Measurements from ENCODE around the gene ODF4.

ODF4 gene

GRCh38 chr17:8382052-8382879 lies 42.6 kb downstream of the ODF4 start:
- no peak for DNase-seq (ENCODE audit: low spot score)
- TF ChIP-seq, protein P1, sequence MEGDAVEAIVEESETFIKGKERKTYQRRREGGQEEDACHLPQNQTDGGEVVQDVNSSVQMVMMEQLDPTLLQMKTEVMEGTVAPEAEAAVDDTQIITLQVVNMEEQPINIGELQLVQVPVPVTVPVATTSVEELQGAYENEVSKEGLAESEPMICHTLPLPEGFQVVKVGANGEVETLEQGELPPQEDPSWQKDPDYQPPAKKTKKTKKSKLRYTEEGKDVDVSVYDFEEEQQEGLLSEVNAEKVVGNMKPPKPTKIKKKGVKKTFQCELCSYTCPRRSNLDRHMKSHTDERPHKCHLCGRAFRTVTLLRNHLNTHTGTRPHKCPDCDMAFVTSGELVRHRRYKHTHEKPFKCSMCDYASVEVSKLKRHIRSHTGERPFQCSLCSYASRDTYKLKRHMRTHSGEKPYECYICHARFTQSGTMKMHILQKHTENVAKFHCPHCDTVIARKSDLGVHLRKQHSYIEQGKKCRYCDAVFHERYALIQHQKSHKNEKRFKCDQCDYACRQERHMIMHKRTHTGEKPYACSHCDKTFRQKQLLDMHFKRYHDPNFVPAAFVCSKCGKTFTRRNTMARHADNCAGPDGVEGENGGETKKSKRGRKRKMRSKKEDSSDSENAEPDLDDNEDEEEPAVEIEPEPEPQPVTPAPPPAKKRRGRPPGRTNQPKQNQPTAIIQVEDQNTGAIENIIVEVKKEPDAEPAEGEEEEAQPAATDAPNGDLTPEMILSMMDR (IDR thresholded peaks at IDR 0.05; ENCODE audit: extremely low read depth, missing control alignments): no peak

- TF ChIP-seq, protein P1 (IDR thresholded peaks at IDR 0.05; ENCODE audit: extremely low read depth, missing control alignments): no peak
- no peak for DNase-seq (ENCODE audit: low spot score)
Observed at GRCh38 chr17:8382880-8383142, 43.2 kb downstream of the ODF4 start.

- TF ChIP-seq, protein P1 (IDR thresholded peaks at IDR 0.05; ENCODE audit: extremely low read depth, missing control alignments): peak; percentile 94
- DNase-seq (ENCODE audit: low spot score): peak; percentile 96
Observed at GRCh38 chr17:8383143-8383822, 43.6 kb downstream of the ODF4 start, which contains the start of gene RPL26. RPL26 (minus strand) TSS chr17:8383193; CDS start chr17:8382310, 883 bp downstream.

GRCh38 chr17:8384801-8385378 lies 45.2 kb downstream of the ODF4 start:
- TF ChIP-seq, protein P1 (IDR thresholded peaks at IDR 0.05; ENCODE audit: extremely low read depth, missing control alignments): no peak
- no peak for DNase-seq (ENCODE audit: low spot score)

DNA sequence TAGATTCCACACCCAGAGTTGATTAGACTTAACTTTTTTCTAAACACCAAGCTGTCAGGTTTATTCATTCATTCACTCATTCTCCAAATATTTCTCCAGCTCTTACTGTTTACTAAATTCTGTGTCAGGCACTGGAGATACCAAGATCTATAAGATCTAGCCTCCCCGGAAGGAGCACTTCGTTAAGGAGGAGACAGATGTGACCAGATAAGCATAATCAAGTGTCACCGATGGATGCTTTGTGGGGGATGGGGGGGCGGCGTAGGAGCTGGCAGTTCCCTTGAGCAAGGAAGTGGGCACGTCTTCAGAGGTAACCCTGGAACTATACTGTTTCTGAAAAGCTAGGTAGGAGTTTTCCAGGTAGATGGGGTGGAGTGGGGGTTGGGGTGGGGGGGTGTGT lies 47.2 kb downstream of the ODF4 start:
- DNase-seq (ENCODE audit: low spot score): no peak
- TF ChIP-seq, protein P1 (IDR thresholded peaks at IDR 0.05; ENCODE audit: extremely low read depth, missing control alignments): no peak

DNA sequence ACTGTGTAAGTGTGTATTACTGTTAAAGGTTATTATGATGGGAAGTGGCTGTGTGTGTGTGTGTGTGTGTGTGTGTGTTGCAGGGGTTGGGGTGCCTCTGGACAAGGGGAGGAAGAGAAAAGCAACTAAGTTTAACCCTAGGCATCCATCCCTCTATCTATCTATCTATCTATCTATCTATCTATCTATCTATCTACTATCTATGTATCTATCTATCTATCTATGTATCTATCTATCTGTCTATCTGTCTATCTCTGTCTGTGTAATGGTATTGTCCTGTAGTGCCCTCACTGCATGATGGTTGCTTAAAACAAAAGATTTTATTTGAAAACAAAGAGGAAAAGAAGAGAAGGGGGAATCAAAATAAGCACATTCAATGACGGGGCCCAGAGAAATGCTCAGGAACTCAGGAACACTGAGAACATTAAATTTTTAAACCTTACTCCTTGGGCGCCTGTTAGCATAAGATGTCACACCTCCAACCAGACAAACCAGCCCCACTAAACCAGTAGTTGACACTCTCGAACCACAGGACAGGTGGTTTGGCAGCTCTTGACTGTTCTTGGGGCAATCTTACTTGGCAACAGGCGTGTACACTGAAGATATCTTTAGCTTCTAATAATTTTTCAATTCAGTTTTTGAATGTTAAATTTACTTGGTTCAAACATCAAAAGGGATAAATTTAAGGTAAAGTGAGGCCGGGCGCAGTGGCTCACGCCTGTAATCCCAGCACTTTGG lies 48.4 kb downstream of the ODF4 start:
- DNase-seq (ENCODE audit: low spot score): no peak
- TF ChIP-seq, protein P1 (IDR thresholded peaks at IDR 0.05; ENCODE audit: extremely low read depth, missing control alignments): no peak
